AG04449 (cell line): ENCODE data around the gene FEZF1.

Experiments
- CTCF ChIA-PET: fragments of 350-600 bp; formaldehyde crosslinking; extraction: SDS; loops from one replicate; lab custom pipeline; 2021; ENCODE audit warnings: antibody characterized with exemption; lab: Yijun Ruan, JAX
- POLR2A ChIA-PET: fragments of 400-600, 350-600 bp; formaldehyde crosslinking; extraction: SDS; loops from one replicate; lab custom pipeline; 2020; ENCODE audit warnings: antibody characterized with exemption, inconsistent platforms; lab: Yijun Ruan, JAX
- DNase-seq: peaks from one replicate; pipeline ENCODE4 v3.0.0-alpha.2; 2010; ENCODE audit warnings: low read depth, low spot score
- H3K4me3 ChIP-seq: 2 replicates; pipeline ENCODE4 v1.5.1; 2011; ENCODE audit warnings: low read depth, mild to moderate bottlenecking, control low read depth, low read length
- TF ChIP-seq, protein P1 (sequence below): IDR thresholded peaks from one replicate; pipeline ENCODE4 v1.5.1; 2011; ENCODE audit warnings: mild to moderate bottlenecking, moderate library complexity, low read length, control low read depth, inconsistent platforms; ENCODE audit not compliant: insufficient read depth; ENCODE audit errors: missing control alignments

FEZF1 gene

GRCh38 chr7:122315507-122316466 lies 11.2 kb upstream of the FEZF1 start:
- no peak for DNase-seq
- POLR2A ChIA-PET = no interaction called here
- CTCF ChIA-PET = no interaction called here
- H3K4me3 ChIP-seq = no peak overlapping the region
- TF ChIP-seq, protein P1, sequence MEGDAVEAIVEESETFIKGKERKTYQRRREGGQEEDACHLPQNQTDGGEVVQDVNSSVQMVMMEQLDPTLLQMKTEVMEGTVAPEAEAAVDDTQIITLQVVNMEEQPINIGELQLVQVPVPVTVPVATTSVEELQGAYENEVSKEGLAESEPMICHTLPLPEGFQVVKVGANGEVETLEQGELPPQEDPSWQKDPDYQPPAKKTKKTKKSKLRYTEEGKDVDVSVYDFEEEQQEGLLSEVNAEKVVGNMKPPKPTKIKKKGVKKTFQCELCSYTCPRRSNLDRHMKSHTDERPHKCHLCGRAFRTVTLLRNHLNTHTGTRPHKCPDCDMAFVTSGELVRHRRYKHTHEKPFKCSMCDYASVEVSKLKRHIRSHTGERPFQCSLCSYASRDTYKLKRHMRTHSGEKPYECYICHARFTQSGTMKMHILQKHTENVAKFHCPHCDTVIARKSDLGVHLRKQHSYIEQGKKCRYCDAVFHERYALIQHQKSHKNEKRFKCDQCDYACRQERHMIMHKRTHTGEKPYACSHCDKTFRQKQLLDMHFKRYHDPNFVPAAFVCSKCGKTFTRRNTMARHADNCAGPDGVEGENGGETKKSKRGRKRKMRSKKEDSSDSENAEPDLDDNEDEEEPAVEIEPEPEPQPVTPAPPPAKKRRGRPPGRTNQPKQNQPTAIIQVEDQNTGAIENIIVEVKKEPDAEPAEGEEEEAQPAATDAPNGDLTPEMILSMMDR = no peak

DNA sequence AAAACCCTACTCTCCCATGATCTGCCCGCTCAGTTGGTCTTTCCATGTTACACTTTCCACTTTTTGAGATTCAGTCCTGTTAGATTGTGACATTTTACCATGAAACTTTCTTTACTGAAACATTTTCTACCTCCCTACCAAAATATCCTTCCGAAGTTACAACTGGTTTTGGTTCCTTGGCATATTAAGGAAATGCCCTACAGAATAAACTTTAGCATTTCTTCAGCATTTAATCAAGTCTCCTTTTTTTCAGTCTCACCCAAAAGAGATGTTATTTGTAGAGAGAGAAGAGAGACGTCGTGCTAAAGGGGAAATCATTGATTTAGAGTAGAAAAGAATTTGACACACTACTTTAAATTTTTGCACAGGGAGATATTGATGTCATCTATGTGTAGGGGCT lies 9.7 kb upstream of the FEZF1 start:
- TF ChIP-seq, protein P1 = no peak
- POLR2A ChIA-PET = no interaction called here
- no peak for DNase-seq
- no peak overlapping the region for H3K4me3 ChIP-seq
- CTCF ChIA-PET = no interaction called here

DNA sequence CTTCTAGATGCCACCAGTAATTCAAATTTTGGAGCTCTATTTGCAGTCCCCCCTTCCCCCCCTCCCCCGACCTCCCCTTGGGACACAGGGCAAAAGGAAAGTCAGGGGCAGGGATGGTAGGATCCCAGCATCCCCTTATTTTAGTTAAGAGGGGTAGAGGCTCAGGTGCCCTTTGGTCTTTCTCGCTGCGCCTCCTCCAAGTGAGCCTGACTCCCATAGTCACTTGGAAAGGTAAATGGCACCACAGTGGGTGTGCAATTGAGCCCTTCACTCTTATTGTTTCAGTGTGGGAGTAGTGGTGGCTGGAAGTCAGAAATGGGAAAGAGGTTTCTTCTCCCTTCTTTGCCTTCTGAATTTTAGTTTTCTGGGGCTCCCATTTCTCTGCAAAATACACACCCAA lies 8.2 kb upstream of the FEZF1 start:
- no peak for DNase-seq
- TF ChIP-seq, protein P1 = no peak
- H3K4me3 ChIP-seq = no peak overlapping the region
- CTCF ChIA-PET = no interaction called here
- POLR2A ChIA-PET = no interaction called here

GRCh38 chr7:122311734-122312450 lies 7.3 kb upstream of the FEZF1 start:
- no peak overlapping the region for H3K4me3 ChIP-seq
- DNase-seq = no peak
- TF ChIP-seq, protein P1 = no peak
- ChIA-PET CTCF (no interaction called here), POLR2A (no interaction called here)

DNA sequence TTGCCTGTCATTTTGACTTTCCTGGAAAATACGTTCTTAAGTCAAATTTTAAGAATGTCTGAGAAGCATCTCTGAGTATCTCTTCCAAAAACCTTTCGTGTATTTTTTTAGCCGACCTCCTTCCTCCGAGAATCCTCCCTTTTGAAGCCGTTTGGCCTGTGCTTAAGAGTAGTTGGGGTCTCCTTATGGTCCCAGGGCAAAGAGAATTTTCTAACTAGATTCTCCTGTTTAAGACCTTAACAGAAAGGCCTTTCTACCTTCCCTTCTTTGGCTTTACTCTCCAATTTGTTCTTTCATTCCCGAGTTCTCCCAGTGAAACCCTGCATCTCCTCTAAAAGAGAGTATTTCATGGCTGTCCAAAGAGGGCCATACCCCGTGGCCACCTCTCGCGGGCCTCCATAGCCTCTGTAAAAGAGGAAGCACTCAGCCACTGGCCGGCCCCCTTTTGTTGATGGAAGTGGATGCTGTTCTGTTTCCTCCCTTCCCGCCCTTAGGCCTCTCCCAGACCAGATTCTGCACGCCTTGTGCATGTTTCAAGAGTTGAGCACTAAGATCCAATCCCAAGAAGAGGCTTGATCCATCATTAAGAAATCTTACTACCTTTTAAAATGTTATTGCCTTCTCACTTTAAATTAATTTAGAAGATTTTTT lies 6.6 kb upstream of the FEZF1 start:
- ChIA-PET POLR2A (no interaction called here), CTCF (no interaction called here)
- TF ChIP-seq, protein P1 = no peak
- H3K4me3 ChIP-seq = no peak overlapping the region
- no peak for DNase-seq
